NCI-H82 (cell line): ENCODE results near the gene FABP7.

Experiments used
- DNase-seq: peaks from one replicate; lab custom pipeline; 2025; lab: John Stamatoyannopoulos, UW

The FABP7 gene

DNA sequence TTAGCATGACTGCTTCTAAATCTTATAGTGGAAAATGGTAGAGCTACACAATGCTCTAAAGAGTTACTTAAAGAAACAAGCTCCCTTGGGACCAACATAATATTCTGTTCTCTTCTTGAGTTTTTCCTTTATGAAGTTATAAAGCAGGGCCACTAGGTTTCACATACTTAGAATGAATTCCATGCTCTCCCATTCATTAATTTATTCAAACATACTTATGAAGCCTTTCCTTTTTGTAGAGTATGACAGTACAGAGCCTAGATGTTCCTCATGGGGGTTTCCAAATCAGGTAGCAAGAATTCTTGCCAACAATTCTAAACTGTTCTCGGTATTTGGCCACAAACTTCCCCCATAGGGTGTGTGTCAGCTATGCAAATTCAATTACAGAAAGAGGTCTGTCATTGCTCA, 20.6 kb upstream of the FABP7 start:
- DNase-seq, result no peak

DNA sequence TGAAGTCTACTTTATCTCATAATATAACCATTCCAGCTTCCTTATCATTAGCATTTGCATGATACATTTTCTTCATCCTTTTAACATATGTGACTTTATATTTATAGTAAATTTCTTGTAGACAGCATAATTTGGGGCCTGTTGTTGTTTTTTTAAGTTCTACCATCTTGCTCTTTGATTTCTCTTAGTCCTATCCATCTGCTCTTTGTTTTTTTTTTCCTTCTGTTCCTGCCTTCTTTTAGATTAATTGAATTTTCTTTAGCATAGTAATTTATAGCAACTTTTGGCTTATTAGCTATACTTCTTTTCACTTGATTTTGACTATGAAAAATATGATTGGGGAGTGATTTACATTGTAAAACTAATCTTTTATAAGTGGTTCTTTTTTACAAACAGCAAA, 19.2 kb upstream of the FABP7 start:
- DNase-seq, result no peak

DNA sequence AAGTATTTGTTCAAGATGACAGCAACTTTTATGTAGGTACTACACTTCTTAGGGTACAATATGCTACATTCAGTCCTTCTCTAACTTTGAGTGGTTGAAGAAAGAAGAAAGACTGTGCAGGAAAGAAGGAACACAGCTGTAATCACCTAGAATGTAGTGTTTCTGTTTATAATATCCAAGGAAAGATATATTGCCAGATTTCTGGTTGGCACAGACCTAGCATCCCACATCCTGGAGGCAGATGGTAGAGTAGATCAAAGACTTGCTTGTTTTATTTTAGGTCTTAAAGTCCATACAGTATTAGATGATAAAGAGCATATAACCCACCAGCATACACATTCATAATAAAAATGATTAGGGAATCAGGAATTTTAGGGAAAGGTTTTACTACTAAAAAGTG, 13.3 kb upstream of the FABP7 start:
- no peak for DNase-seq

DNA sequence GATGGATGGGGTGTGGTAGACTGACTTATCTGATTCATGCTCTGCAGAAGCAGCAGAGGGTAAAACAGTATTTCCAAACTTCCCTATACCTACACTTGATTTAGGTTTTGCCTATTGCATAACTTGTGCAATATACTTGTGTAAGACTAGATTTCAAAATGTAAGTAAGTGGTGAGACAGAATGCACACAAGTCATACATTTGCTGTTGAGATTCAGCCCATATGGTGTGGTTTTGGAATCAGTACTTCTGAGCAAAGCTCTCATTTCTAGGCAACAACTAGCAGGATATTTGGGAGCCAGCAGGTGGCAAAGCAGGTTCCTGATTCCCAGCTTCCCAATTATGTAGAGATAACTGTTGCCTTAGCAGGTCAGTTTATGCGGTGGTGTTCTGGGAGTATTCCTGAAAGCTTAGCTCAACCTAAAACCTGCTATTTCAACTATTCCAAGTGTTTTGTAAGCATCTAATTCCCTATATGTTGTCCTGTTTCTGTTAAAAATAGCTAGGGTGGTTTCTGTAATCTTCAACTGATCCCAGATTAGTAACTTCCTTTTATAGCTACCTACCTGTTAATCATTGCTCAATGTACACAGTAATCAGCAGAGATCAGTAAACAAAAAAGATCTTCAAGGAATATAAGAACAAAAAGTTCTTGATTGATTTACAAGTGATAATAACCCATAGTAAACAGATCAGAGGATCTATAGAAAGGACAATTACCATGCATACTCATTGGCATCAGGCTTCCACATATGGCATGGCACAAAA, 8.5 kb upstream of the FABP7 start:
- DNase-seq, result peak; percentile 43

DNA sequence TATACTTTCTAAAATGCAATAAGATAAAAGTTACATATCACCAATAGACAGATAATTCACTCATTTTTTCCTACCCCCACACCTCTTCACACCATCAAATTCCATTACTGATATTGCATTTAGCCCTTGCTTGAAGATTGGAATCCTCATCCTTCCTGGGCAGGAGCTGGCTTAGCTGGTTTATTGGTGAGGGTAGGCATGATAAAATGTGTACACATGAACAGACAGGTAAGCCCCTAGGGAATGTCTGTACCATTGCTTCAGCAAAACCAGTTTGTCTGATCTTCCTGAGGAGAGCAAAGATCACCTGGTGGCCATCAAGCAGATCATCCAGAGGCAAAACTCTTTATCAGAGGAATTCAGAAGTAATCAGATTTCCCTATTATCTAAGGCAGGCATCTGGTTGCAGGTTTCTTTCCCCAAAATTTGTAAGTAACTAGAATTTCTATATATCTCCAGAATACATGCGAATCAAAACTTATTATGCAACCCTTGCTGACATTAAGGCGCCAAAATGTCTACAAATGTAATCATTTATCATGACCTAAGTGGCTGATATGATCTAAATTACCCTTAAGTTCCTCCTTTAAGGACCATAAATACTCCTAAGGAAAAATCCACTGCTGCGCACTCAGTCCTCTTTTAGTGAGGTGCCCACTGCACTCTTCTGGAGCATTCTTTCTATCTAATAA, 6.6 kb upstream of the FABP7 start:
- DNase-seq, result no peak

DNA sequence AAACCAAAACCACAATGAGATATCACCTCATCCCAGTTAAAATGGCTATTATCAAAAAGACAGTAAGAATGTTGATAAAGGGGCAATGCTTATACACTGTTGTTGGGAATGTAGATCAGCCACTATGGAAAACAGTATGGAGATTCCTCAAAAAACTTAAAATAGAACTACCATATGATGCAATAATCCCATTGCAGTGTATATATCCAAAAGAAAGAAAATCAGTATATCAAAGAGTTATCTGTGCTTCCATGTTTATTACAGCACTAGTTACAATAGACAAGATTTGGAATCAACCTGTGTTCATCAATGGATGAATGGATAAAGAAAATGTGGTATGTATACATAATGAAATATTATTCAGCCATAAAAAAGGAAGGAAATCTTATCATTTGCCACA, 3.5 kb upstream of the FABP7 start:
- no peak for DNase-seq

DNA sequence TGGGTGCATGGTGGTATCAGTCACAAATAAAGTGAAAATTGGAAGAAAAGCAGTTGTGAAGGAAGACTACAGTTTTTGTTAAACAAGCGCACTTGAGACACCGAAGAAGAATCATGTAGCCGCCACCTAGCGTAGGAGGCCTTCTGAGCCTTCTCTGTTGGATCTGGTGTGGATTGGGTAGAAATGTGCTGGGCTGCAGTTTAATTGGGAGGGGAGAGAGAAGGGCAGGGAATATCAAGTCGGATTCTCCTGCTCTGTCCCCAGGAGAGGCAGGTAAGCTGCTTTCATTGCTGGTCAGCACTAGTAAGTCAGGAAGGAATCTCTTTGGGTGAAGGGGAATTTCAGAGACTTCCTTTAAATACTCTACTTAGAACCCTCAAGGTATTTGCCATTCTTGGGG, 1.2 kb upstream of the FABP7 start:
- no peak for DNase-seq

DNA sequence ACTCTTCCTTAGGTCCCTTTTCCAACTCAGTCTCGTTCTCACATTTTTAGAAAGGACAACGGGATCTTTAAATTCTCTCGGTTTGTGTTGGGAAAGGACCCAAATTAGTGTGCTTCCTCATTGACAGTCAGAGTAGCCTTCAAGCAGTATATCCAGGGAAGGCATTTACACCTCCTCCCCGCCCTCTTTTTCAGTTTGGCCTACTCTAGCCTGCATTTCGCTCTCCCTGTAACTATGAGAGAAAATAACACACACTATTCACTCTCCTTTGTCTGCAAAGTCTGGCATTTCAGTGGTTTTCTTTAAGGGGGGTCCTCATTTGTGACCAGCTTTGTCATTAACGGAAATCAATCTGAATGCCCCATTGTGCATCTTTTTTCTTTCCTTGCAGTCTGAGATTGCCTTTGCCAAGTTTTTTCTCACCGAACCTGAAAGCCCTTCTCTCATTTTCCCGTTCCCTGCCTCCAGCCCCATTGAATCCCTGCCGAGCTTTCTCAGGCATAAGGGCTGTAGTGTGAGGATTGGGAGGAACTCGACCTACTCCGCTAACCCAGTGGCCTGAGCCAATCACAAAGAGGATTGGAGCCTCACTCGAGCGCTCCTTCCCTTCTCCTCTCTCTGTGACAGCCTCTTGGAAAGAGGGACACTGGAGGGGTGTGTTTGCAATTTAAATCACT, 393 bp upstream of the FABP7 start:
- DNase-seq, result no peak

DNA sequence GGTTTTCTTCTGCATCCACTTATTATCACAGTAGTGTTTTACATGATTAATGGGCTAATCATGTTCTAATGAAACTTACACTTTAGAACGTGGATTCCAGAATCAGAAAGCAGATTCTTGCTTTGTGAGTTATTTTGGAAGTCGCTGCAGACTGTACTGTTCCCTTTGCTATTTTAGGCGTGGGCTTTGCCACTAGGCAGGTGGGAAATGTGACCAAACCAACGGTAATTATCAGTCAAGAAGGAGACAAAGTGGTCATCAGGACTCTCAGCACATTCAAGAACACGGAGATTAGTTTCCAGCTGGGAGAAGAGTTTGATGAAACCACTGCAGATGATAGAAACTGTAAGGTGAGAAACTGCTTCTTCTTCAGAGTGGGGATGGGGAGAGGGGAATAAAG, 598 bp downstream of the FABP7 start:
- DNase-seq, result no peak

DNA sequence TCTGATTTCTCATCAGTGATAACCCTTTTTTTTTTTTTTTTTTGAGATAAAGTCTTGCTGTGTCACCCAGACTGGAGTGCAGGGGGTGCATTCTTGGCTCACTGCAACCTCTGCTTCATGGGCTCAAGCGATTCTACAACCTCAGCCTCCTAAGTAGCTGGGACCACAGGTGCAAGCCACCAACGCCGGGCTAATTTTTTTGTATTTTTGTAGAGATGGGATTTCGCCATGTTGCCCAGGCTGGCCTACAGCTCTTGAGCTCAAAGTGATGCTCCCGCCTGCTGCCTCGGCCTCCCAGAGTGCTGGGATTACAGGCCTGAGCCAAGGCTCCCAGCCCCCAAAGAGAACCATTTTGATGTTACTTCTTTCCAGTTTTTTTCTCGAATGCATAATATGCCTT, 2.2 kb downstream of the FABP7 start:
- no peak for DNase-seq

DNA sequence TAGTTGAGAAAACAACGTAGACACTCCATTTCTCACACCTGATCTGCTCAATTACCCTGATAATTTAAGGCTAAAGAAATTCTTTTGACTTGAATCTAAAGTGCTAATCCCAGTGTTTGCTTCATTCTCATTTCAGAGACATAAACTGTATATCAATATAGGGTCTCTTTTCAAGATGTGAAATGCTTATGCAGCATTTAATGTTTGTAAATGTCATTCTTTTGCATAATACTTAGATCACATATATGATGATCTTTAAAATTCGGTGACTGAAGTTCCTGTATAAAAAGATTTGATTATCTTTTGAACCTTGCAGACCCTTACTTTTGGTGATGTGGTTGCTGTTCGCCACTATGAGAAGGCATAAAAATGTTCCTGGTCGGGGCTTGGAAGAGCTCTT, 3.9 kb downstream of the FABP7 start:
- DNase-seq, result no peak

DNA sequence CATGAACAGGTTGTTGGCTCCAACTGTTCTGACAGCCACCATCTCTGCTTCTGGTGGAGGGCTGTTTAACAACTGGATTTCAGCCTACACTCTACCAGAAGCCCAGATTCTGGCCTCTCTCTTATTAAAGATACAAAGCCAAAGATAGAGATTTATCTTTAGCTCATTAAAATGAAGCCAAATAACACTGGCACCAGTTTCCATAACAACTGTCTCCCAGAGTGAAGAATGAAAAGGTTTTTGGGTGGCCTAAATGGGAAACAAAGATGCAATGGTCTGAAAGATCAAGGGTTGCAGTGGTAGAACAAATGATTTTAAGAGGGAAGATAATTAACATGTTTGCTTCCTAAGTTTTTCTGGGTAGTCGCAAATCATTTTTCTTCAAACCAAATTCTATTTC, 6.4 kb downstream of the FABP7 start:
- no peak for DNase-seq

DNA sequence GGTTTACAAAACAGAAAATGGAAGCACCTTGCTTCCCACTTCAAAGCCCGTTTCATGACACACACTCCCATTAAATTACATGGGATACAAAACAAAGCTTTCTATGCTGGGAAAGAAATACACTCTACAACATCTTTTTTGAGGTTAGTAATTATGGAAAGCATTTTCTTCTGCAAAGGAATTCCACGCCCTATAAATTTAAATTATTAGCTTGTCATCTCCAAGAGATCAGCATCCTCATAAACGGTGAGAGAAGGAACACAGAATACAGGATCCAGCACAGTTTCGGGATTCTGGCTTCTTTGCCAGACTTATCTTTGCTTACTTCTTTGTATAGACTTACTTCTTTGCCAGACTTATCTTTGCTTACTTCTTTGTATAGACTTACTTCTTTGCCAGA, 8.2 kb downstream of the FABP7 start:
- DNase-seq, result no peak

DNA sequence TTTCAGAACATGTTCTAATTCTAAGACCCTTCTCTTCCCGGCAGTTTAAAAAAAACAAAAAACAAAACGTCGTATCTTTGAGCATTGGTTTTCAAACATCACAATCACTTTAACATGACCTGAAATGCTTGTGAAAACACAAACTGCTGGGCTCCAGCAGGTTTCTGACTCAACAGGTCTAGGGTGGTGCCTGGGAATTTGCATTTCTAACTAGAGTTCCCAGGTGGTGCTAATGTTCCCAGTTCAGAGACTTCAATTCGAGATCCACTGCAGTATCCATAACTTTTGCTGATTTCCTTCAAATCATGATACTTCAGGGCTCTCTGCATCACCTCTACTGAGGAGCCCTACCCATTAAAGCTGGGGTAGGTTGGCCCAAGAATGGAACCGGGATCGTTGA, 8.7 kb downstream of the FABP7 start:
- DNase-seq, result no peak

DNA sequence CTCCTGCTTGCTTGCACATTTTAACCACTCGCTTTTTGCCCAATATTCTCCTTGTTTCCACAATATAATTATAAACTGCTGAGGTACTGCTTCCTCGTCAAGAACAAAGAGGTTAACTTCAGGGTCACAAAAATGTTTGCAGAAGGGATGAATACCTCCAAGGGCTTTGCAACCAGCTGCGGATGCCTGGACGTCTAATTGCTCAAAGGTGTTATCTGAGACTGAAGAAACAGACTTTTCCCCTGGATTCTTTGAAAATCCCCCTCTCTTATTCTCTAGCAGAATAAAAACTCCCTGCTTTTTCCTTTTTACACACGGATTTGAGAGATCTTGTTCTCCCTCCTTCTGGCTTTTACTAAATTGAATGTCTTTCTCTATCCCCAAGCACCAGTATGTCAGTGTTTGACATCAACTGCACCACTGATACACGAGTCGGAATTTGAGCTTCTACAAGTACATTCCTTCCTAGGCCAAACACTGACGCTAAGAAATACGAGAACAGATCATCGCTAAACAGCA, 9.2 kb downstream of the FABP7 start:
- DNase-seq, result peak; percentile 43

DNA sequence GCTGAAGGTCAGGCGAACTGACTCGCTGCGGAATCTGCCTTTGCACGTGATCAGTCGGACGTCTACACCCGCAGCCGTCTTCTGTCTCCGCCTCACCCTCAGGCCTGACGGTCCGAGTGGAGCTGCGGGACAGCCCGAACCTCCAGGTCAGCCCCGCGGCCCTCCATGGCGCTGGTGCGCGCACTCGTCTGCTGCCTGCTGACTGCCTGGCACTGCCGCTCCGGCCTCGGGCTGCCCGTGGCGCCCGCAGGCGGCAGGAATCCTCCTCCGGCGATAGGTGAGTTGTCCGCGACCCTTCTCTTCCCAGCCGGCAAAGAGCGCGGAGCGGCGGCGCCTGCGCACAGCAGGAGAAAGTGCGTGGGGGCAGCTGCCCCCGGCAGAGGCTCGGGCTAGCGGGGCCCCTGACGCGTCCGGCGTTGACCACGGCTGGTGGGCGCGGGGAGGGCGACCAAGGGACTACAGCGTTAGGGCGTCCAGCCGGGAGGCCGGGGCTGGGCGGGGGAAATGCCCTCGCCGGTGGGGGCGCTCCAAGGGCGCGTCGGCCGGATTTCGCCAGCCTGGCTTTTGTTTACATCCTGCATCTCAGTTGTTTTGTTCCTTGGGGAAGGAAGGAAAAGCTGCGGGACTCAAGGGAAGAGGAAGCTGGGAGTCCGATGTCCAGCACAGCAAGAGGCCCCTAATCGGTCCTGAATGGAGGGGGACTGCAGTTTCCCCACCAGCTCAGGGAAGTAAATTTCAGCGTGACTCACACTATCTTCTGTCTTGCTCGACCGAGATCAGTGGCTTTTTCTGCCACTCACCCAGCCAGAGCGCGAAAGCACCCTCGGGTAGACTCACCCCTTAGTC, 9.9 kb downstream of the FABP7 start, which contains the start of gene SMPDL3A:
SMPDL3A (plus strand) TSS at position 77 of the 846 bp plus-strand sequence; CDS start at position 166, 89 bp downstream.
- DNase-seq, result peak; percentile 89

DNA sequence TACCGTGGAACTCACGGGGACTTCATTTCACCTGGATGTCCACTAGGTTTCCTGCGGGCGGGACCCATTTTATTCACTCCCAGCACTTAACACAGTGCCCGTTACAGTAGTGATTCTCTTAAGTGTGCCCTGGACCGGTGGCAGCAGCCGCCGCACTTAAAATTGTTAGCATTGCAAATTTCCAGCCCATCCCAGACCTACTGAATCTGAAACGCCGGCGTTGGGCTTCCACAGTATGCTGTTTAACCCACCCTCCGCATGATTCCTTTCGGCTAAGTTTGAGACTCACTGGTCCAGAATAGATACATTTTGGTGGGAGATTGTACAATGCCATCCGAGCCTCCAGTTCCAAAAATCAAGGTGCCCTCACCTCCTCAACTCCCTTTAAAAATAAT, 10.5 kb downstream of the FABP7 start:
- peak; percentile 75 for DNase-seq

DNA sequence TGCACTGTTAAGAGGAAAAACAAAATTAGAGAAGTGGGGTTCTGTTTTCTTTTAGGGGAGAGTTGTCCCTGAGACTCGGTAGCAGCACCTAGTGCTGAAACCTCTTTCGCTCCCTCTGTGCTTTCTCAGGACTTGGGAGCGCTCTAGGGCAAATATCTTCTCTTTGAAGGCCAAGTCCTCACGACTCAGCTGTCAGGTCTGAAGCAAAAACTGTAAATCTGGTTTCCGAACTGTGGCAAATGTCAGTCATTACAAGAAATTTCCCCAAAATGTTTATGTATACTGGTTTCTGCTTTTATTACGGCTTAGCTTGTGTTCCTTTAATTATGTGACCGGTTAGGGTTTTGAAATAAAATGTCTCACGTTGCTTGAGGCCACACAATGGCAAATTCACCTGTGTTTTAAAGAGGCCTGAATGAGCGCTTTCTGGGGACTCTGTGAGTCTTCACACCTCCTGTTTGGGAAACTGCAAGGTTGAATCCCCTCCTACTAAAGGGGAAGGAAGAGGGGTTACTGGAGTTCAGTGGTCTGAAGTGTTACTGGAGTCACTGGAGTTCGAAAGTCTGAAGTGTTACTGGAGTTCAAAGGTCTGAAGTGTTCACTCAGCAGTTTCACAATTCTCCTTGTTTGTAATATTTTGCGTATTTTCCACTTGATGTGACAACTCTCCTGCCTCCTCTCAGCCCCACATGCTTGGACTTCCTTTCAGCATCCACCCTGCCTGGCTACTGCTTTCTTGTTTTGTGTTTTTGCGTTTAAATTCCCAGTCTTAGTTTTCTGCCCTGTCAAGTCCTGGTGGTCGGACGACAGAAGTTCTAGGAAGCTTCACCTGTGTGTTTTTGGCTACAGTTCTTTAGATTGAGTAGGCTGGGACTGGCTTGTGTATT, 11.2 kb downstream of the FABP7 start:
- peak; percentile 30 for DNase-seq

DNA sequence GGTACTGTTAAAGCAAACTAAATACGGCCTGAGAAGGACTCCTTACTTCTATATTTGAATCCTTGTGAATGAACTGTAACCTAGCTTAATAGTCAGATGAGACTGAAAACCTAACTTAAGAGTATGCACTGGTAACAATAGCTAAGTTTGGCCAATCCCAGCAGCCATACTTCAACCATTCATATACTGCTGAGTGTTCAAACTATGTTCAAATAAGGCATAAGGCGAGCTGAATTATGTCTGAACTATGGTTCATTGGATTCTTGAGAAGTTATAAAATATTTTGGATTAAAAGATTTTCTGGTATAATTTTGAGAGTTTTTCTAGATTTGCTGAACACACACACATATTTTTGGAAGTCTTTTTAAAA, 11.8 kb downstream of the FABP7 start:
- peak; percentile 15 for DNase-seq

DNA sequence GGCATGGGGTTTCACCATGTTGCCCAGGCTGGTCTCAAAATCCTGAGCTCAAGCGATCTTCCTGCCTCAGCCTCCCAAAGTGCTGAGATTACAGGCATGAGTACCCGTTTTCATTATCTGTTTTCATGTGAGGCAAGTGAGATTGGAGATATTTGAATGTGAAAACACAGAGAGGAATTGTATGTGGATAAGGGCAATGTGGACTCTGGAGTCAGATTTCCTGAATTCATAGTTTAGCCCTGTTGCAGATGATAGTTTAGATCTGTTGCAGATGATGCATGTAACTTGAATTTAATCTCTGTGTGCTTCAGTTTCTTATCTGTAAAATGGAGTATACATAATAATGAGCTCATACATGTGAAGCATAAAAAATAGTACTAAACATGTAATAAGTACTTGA, 13.2 kb downstream of the FABP7 start:
- DNase-seq, result no peak

DNA sequence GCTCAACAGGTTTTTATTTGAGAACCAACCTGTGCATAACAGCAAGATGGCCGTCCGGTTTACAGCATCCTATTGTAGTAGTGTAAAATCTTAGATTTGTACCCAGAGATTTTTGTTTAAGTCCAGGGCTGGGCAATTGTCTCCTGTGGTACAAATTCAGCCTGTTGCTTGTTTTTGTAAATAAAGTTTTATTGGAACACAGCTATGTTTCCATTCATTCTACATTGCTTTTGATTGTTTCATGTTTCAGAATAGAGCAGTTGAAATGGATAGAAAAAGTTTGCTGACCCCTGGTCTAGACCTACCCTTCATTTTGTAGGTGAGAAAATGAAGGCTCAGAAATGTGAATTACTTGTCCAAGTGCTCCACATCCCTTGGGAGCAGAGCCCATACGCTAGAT, 18.0 kb downstream of the FABP7 start:
- DNase-seq, result no peak
